GM12873 (cell line): ENCODE data around the gene UBE2O.
A peak's percentile ranks its signal among the peaks of the same experiment; 100 is the strongest.

Source experiments
- CTCF ChIP-seq: IDR thresholded peaks from 2 replicates; pipeline ENCODE4 v1.5.1; 2012; ENCODE audit warnings: low read depth, mild to moderate bottlenecking, moderate library complexity, low read length, control low read depth; ENCODE audit not compliant: insufficient read depth; ENCODE audit errors: missing control alignments

The UBE2O gene

GRCh38 chr17:76369379-76369778 lies 83.6 kb downstream of the UBE2O start:
- TF ChIP-seq CTCF: no peak

GRCh38 chr17:76368545-76368944 lies 84.4 kb downstream of the UBE2O start:
- TF ChIP-seq CTCF: no peak

GRCh38 chr17:76367642-76368041 lies 85.3 kb downstream of the UBE2O start:
- no peak for TF ChIP-seq CTCF

GRCh38 chr17:76366247-76366646 lies 86.7 kb downstream of the UBE2O start:
- no peak for TF ChIP-seq CTCF

- peak; percentile 50 for TF ChIP-seq CTCF
These were observed 87.6 kb downstream of the UBE2O start for GRCh38 chr17:76365256-76365903.

- no peak for TF ChIP-seq CTCF
These were observed 89.7 kb downstream of the UBE2O start for GRCh38 chr17:76363107-76363842.

GRCh38 chr17:76360461-76360860 lies 92.5 kb downstream of the UBE2O start:
- TF ChIP-seq CTCF: no peak
